HL-60 (cell line): ENCODE data around the gene TRAPPC6A.

ENCODE experiments used
- CTCF ChIP-seq: IDR thresholded peaks from one replicate; pipeline ENCODE4 v1.5.1; 2011; ENCODE audit warnings: low read length, control low read depth, inconsistent platforms; ENCODE audit not compliant: insufficient read depth
- GABPA ChIP-seq: IDR thresholded peaks from 2 replicates; pipeline ENCODE4 v1.6.1; 2012; ENCODE audit warnings: low read depth
- POLR2AphosphoS5 ChIP-seq: IDR thresholded peaks from 2 replicates; pipeline ENCODE4 v1.6.1; 2012; ENCODE audit warnings: low read depth
- SPI1 ChIP-seq: IDR thresholded peaks from 2 replicates; pipeline ENCODE4 v1.6.1; 2012; ENCODE audit warnings: low read depth, mild to moderate bottlenecking, borderline replicate concordance

GRCh38 chr19:45191375-45191774 lies 13.3 kb upstream of the TRAPPC6A start:
- TF ChIP-seq CTCF (no peak), POLR2AphosphoS5 (no peak), GABPA (no peak), SPI1 (no peak)
